ENCODE measurements around the gene PRR23E. TPM values are rescaled to one million over a fixed set of nuclear protein-coding genes. Genes with fewer than 3 reads are reported as not detected.

PRR23E gene
- polyA plus RNA-seq, 4 donors = 0.42 TPM; not detected in 3

GRCh38 chr3:127206611-127207516 lies 13.9 kb downstream of the PRR23E start:
- DNase-seq (ENCODE audit: low read depth in 4 of 4, low spot score in 3 of 4) = no peak

GRCh38 chr3:127207727-127208482 lies 15.0 kb downstream of the PRR23E start:
- DNase-seq (ENCODE audit: low read depth in 4 of 4, low spot score in 3 of 4) = no peak

- DNase-seq (ENCODE audit: low read depth in 4 of 4, low spot score in 3 of 4) = no peak
Measured at GRCh38 chr3:127208483-127209100, 15.7 kb downstream of the PRR23E start.

GRCh38 chr3:127209155-127209839 lies 16.4 kb downstream of the PRR23E start:
- no peak for DNase-seq (ENCODE audit: low read depth in 4 of 4, low spot score in 3 of 4)

GRCh38 chr3:127209840-127210653 lies 17.1 kb downstream of the PRR23E start:
- DNase-seq (ENCODE audit: low read depth in 4 of 4, low spot score in 3 of 4) = no peak

- no peak for DNase-seq (ENCODE audit: low read depth in 4 of 4, low spot score in 3 of 4)
Measured at GRCh38 chr3:127210654-127210943, 17.7 kb downstream of the PRR23E start.

- no peak for DNase-seq (ENCODE audit: low read depth in 4 of 4, low spot score in 3 of 4)
Measured at GRCh38 chr3:127211118-127212060, 18.5 kb downstream of the PRR23E start.

- no peak for DNase-seq (ENCODE audit: low read depth in 4 of 4, low spot score in 3 of 4)
Measured at GRCh38 chr3:127212231-127212630, 19.3 kb downstream of the PRR23E start.

- no peak for DNase-seq (ENCODE audit: low read depth in 4 of 4, low spot score in 3 of 4)
Measured at GRCh38 chr3:127212711-127213110, 19.8 kb downstream of the PRR23E start.

GRCh38 chr3:127213381-127213918 lies 20.5 kb downstream of the PRR23E start:
- no peak for DNase-seq (ENCODE audit: low read depth in 4 of 4, low spot score in 3 of 4)

- no peak for DNase-seq (ENCODE audit: low read depth in 4 of 4, low spot score in 3 of 4)
Measured at GRCh38 chr3:127214975-127215374, 22.0 kb downstream of the PRR23E start.

- DNase-seq (ENCODE audit: low read depth in 4 of 4, low spot score in 3 of 4) = no peak
Measured at GRCh38 chr3:127215714-127216414, 22.9 kb downstream of the PRR23E start.

- no peak for DNase-seq (ENCODE audit: low read depth in 4 of 4, low spot score in 3 of 4)
Measured at GRCh38 chr3:127216415-127217261, 23.7 kb downstream of the PRR23E start.

GRCh38 chr3:127217596-127218453 lies 24.9 kb downstream of the PRR23E start:
- no peak for DNase-seq (ENCODE audit: low read depth in 4 of 4, low spot score in 3 of 4)

GRCh38 chr3:127218454-127218922 lies 25.6 kb downstream of the PRR23E start:
- no peak for DNase-seq (ENCODE audit: low read depth in 4 of 4, low spot score in 3 of 4)

- DNase-seq (ENCODE audit: low read depth in 4 of 4, low spot score in 3 of 4) = no peak
Measured at GRCh38 chr3:127220497-127220896, 27.6 kb downstream of the PRR23E start.
